Endodermal cell (in vitro differentiated cells): ENCODE measurements around the gene NUP62. TPM values are rescaled to one million over a fixed set of nuclear protein-coding genes. Genes with fewer than 3 reads are reported as not detected.

Experiments used
- DNase-seq: peaks from one replicate; pipeline ENCODE4 v3.0.0-alpha.2; 2017
- H3K27ac ChIP-seq: 2 replicates; pipeline ENCODE4 v1.5.1; 2013; ENCODE audit warnings: mild to moderate bottlenecking, low read depth, low read length, moderate library complexity
- H3K27me3 ChIP-seq: 2 replicates; pipeline ENCODE4 v1.6.1; 2013; ENCODE audit warnings: mild to moderate bottlenecking, low read length, moderate library complexity; ENCODE audit not compliant: insufficient read depth, control insufficient read depth, poor library complexity, severe bottlenecking
- H3K36me3 ChIP-seq: 2 replicates; pipeline ENCODE4 v1.7.0; 2013; ENCODE audit warnings: mild to moderate bottlenecking, low read length, moderate library complexity; ENCODE audit not compliant: control insufficient read depth, insufficient read depth
- H3K4me1 ChIP-seq: one replicate; pipeline ENCODE4 v1.7.0; 2013; ENCODE audit warnings: low read length; ENCODE audit not compliant: control insufficient read depth, insufficient read depth
- H3K4me3 ChIP-seq: 2 replicates; pipeline ENCODE4 v1.5.1; 2013; ENCODE audit warnings: mild to moderate bottlenecking, low read length, moderate library complexity
- H3K9ac ChIP-seq: 2 replicates; pipeline ENCODE4 v1.6.1; 2013; ENCODE audit warnings: mild to moderate bottlenecking, low read length, moderate library complexity; ENCODE audit not compliant: poor library complexity, severe bottlenecking; ENCODE audit errors: extremely low read depth
- H3K9me3 ChIP-seq: 2 replicates; pipeline ENCODE4 v1.6.1; 2013; ENCODE audit warnings: mild to moderate bottlenecking, low read length, moderate library complexity; ENCODE audit not compliant: control insufficient read depth
- H3K27ac Mint-ChIP-seq: 2 replicates; pipeline ENCODE4 v1.8.0; 2020; ENCODE audit warnings: mixed read lengths
- H3K27me3 Mint-ChIP-seq: 2 replicates; pipeline ENCODE4 v1.8.0; 2021; ENCODE audit warnings: mild to moderate bottlenecking, mixed read lengths; ENCODE audit not compliant: insufficient read depth
- H3K36me3 Mint-ChIP-seq: 2 replicates; pipeline ENCODE4 v1.8.0; 2020; ENCODE audit warnings: low read depth, mixed read lengths
- H3K4me1 Mint-ChIP-seq: 2 replicates; pipeline ENCODE4 v1.8.0; 2020; ENCODE audit warnings: mixed read lengths
- H3K4me3 Mint-ChIP-seq: 2 replicates; pipeline ENCODE4 v1.8.0; 2020; ENCODE audit warnings: mild to moderate bottlenecking, moderate library complexity, mixed read lengths
- H3K9me3 Mint-ChIP-seq: 2 replicates; pipeline ENCODE4 v1.8.0; 2020; ENCODE audit warnings: mild to moderate bottlenecking, mixed read lengths
- CTCF ChIP-seq: fragments of 200-600 bp; sonication (generic); conservative IDR thresholded peaks from 2 replicates; pipeline ENCODE4 v1.5.0; 2021; ENCODE audit warnings: antibody characterized with exemption, mild to moderate bottlenecking
- WGBS, 2 experiments: methylation state at CpG; one replicate each; pipeline versions ENCODE4 v1.1.5 to v1.1.7; 2013; ENCODE audit warnings: missing lambda C conversion rate in 2 of 2, mixed read lengths in 1 of 2; ENCODE audit not compliant: insufficient coverage in 1 of 2, insufficient read length in 1 of 2; 5-methylcytosine and 5-hydroxymethylcytosine counted together
- total RNA-seq, 2 donors: library from RNA; stranded (reverse); fragmentation: NEBNext Ultra II Directional in 1 of 2; extraction: Animal tissue kit (Norgen Biotek cat#: 25700) in 1 of 2; gene quantifications; 2 replicates in 1 of 2; 3 replicates in 1 of 2; pipeline ENCODE4 v1.2.1, GENCODE V29; 2021

NUP62 gene
- total RNA-seq, 2 donors from 2014 or later: 84.9 to 96.4 TPM

- H3K9ac ChIP-seq: no peak overlapping the region
- peaks cover under 1% of the 10 kb centered on the region for H3K36me3 ChIP-seq
- no peak overlapping the region for H3K4me3 ChIP-seq
- Mint-ChIP-seq H3K27ac (no peak overlapping the region), H3K27me3 (peaks cover 48% of the 10 kb centered on the region), H3K9me3 (peaks cover 5% of the 10 kb centered on the region), H3K4me3 (no peak overlapping the region), H3K36me3 (peaks cover 11% of the 10 kb centered on the region), H3K4me1 (no peaks in the 10 kb centered on the region)
- H3K27ac ChIP-seq: no peak overlapping the region
- WGBS, 2 experiments: 94 to 98% methylated on average over 8 to 17 of the region's 17 CpGs
- no peaks in the 10 kb centered on the region for H3K27me3 ChIP-seq
- no peaks in the 10 kb centered on the region for H3K9me3 ChIP-seq
- H3K4me1 ChIP-seq: no peaks in the 10 kb centered on the region
- TF ChIP-seq CTCF: no peak
- DNase-seq: no peak
Observed at GRCh38 chr19:49891393-49891792, 37.9 kb downstream of the NUP62 start.

- no peak overlapping the region for H3K9ac ChIP-seq
Observed at GRCh38 chr19:49890349-49891311, 38.7 kb downstream of the NUP62 start.

More at GRCh38 chr19:49890349-49891311, 38.7 kb downstream of the NUP62 start:
- no peaks in the 10 kb centered on the region for H3K4me1 Mint-ChIP-seq
- H3K4me1 ChIP-seq: no peaks in the 10 kb centered on the region
- H3K9me3 Mint-ChIP-seq: peaks cover 5% of the 10 kb centered on the region
- H3K4me3 ChIP-seq: no peak overlapping the region
- peaks cover 47% of the 10 kb centered on the region for H3K27me3 Mint-ChIP-seq
- H3K4me3 Mint-ChIP-seq: peak overlapping the region; percentile 42
- no peaks in the 10 kb centered on the region for H3K27me3 ChIP-seq
- peak; percentile 24 for TF ChIP-seq CTCF
- 30 to 61% methylated on average over 16 to 63 of the region's 69 CpGs for WGBS, 2 experiments
- peaks cover 5% of the 10 kb centered on the region for H3K36me3 ChIP-seq
- H3K36me3 Mint-ChIP-seq: peaks cover 15% of the 10 kb centered on the region
- H3K9me3 ChIP-seq: no peaks in the 10 kb centered on the region
- DNase-seq: peak; percentile 93
- no peak overlapping the region for H3K27ac ChIP-seq
- peak overlapping the region; percentile 71 for H3K27ac Mint-ChIP-seq
